Measurements from ENCODE around the gene TENT4B.

DNA sequence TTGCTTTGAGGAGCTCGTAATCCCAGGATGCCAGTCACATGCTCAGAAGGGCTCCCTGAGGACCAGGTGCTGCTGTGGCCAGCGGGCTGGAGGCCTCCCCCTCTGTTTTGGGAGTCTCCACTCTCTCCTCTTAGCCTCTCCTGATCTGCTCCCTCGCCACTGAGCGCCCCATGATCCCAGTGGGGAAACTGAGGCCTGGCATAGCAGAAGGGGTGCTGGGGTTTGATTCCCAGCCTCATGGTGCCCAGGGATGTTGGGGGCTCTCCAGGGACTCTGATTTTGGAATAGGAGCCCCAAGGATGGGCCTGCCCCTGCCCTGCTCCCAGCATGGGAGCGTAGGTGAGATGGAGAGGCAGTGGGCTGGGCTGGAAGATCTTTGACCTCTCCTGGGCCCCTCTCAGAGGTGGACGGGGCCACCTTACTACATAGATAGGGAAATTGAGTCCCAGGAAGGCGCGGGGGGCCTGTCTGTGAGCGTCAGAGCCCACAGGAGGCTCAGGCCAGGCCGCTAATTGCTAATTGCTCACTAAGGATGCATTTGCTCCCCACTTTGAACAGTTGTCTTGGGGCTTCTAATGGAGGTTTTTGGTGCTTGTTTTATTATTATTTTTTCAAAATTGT, 112.7 kb downstream of the TENT4B start:
- TF ChIP-seq, protein P1, sequence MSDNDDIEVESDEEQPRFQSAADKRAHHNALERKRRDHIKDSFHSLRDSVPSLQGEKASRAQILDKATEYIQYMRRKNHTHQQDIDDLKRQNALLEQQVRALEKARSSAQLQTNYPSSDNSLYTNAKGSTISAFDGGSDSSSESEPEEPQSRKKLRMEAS (IDR thresholded peaks at IDR 0.05) = no peak
- no peak for TF ChIP-seq POLR2AphosphoS2 (conservative IDR thresholded peaks at IDR 0.05; ENCODE audit: low read length)

All from A549 (cell line).